Chondrocyte (in vitro differentiated cells): ENCODE data around the gene NDFIP1. TPM values are rescaled to one million over a fixed set of nuclear protein-coding genes. Genes with fewer than 3 reads are reported as not detected.
"Not testable (repeated sequence)": the region's sequence is repeated elsewhere in the genome, so short reads cannot be mapped to it uniquely, and the experiment has no call there.

ENCODE experiments used
- DNase-seq: peaks from one replicate; pipeline ENCODE4 v3.0.0; 2021; ENCODE audit warnings: mixed read lengths, low spot score
- H3K27ac Mint-ChIP-seq: one replicate; pipeline ENCODE4 v1.8.0; 2021; ENCODE audit warnings: mild to moderate bottlenecking, moderate library complexity, mixed read lengths; ENCODE audit not compliant: unreplicated experiment
- H3K27me3 Mint-ChIP-seq: 2 replicates; pipeline ENCODE4 v1.8.0; 2021; ENCODE audit warnings: low read depth, mixed read lengths
- H3K36me3 Mint-ChIP-seq: 2 replicates; pipeline ENCODE4 v1.8.0; 2021; ENCODE audit warnings: low read depth, mixed read lengths
- H3K4me1 Mint-ChIP-seq: 2 replicates; pipeline ENCODE4 v1.8.0; 2021; ENCODE audit warnings: low read depth, mild to moderate bottlenecking, mixed read lengths
- H3K4me3 Mint-ChIP-seq: one replicate; pipeline ENCODE4 v1.8.0; 2021; ENCODE audit warnings: mild to moderate bottlenecking, moderate library complexity, mixed read lengths; ENCODE audit not compliant: unreplicated experiment
- H3K9me3 Mint-ChIP-seq: 2 replicates; pipeline ENCODE4 v1.8.0; 2021; ENCODE audit warnings: low read depth, mixed read lengths
- total RNA-seq: library from RNA; stranded (reverse); gene quantifications from 3 replicates; pipeline ENCODE4 v1.2.1, GENCODE V29; 2021
- TF ChIP-seq, protein P1 (sequence below): fragments of 200-600 bp; sonication (generic); IDR thresholded peaks from 2 replicates; pipeline ENCODE4 v1.5.0; 2021; ENCODE audit warnings: antibody characterized with exemption, mild to moderate bottlenecking, moderate library complexity

NDFIP1 gene
- total RNA-seq, 1 donor from 2014 or later, result 64.2 TPM

DNA sequence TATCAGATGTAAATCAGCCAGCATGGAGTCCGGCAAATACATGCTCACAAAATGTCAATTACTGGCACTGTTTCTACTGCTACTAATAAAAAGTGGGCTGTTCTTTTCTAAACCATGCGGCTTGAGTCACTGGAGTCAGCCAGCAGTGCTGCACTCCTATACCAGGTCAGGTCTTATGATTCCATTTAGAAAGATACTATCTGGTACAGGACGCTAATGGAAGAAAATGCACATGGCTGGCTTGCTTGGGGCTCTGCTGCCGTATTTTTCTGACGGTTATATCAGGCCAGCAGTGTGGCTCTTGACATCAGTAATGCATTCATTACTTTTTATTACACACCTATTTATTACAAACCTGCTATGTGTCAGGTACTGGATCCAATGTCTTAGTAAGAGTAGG is 74.3 kb downstream of the NDFIP1 start:
- no peaks in the 10 kb centered on the region for H3K9me3 Mint-ChIP-seq
- TF ChIP-seq, protein P1, sequence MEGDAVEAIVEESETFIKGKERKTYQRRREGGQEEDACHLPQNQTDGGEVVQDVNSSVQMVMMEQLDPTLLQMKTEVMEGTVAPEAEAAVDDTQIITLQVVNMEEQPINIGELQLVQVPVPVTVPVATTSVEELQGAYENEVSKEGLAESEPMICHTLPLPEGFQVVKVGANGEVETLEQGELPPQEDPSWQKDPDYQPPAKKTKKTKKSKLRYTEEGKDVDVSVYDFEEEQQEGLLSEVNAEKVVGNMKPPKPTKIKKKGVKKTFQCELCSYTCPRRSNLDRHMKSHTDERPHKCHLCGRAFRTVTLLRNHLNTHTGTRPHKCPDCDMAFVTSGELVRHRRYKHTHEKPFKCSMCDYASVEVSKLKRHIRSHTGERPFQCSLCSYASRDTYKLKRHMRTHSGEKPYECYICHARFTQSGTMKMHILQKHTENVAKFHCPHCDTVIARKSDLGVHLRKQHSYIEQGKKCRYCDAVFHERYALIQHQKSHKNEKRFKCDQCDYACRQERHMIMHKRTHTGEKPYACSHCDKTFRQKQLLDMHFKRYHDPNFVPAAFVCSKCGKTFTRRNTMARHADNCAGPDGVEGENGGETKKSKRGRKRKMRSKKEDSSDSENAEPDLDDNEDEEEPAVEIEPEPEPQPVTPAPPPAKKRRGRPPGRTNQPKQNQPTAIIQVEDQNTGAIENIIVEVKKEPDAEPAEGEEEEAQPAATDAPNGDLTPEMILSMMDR, result no peak
- H3K36me3 Mint-ChIP-seq, result no peaks in the 10 kb centered on the region
- peaks cover 12% of the 10 kb centered on the region for H3K27me3 Mint-ChIP-seq
- no peaks in the 10 kb centered on the region for H3K4me1 Mint-ChIP-seq
- H3K27ac Mint-ChIP-seq, result no peak overlapping the region
- no peak for DNase-seq
- no peak overlapping the region for H3K4me3 Mint-ChIP-seq

DNA sequence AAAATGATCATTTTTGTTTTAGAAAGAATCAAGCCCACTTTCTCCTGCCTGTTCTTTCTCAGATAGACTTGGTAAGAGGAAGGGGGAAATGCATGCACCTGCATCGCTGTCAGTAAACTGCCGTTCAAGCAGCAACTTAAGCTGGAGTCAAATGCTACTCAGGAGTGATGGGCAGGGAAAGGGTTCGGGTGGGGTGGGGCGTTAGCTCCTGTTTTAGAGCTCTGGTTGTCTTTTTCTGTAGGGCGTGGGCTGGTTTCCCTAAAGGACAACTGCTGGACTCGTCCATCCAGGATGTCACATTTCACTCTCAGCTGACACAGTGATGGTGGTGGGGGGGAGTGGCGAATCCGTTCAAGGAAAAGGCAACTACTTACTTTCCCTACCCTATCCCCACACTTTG is 75.0 kb downstream of the NDFIP1 start:
- Mint-ChIP-seq H3K36me3 (no peaks in the 10 kb centered on the region), H3K9me3 (no peaks in the 10 kb centered on the region), H3K27me3 (peaks cover 11% of the 10 kb centered on the region), H3K4me1 (no peaks in the 10 kb centered on the region), H3K27ac (no peak overlapping the region), H3K4me3 (no peak overlapping the region)
- TF ChIP-seq, protein P1, result no peak
- DNase-seq, result no peak

DNA sequence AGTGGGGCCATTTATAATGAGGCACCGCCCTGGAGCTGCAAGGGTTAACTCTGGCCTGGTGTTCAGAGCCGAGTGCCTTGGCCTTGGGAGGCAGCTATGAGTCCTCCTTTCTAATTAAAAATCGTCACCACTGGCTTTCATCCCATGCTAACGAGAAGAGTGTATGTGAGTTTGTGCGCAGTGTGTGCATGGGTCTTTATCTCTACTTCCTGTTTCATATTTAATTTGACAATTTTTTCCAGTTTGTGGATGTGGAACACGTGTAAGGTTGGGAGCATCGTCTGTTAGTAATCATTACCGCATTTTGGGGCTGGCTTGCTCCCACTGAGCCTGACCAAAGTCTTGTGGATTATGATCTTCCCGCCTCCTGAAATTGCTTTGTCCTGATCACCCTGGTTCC is 76.4 kb downstream of the NDFIP1 start:
- H3K4me3 Mint-ChIP-seq, result no peak overlapping the region
- no peak for DNase-seq
- H3K4me1 Mint-ChIP-seq, result no peaks in the 10 kb centered on the region
- H3K9me3 Mint-ChIP-seq, result no peaks in the 10 kb centered on the region
- TF ChIP-seq, protein P1, result no peak
- peaks cover 12% of the 10 kb centered on the region for H3K27me3 Mint-ChIP-seq
- H3K27ac Mint-ChIP-seq, result no peak overlapping the region
- no peaks in the 10 kb centered on the region for H3K36me3 Mint-ChIP-seq

DNA sequence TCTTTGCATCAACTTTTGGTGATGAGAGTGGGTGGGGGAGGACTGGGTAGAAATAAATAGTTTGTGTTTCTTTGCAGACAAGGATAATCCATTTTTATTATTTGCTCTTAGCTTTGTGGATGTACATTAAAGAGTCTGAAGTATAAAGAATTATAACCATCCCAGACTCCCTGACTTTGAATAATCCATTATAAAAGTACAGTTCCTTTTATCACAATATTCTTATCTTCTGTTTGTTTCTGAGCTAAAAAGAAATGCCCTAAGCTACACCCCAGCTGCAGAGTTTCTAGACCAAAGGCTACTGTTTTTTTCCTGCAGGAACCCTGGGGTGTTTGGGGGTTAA is 77.9 kb downstream of the NDFIP1 start:
- Mint-ChIP-seq H3K27ac (no peak overlapping the region), H3K4me1 (no peaks in the 10 kb centered on the region), H3K27me3 (peaks cover 11% of the 10 kb centered on the region), H3K9me3 (no peaks in the 10 kb centered on the region), H3K36me3 (no peaks in the 10 kb centered on the region), H3K4me3 (no peak overlapping the region)
- DNase-seq, result no peak
- TF ChIP-seq, protein P1, result no peak

DNA sequence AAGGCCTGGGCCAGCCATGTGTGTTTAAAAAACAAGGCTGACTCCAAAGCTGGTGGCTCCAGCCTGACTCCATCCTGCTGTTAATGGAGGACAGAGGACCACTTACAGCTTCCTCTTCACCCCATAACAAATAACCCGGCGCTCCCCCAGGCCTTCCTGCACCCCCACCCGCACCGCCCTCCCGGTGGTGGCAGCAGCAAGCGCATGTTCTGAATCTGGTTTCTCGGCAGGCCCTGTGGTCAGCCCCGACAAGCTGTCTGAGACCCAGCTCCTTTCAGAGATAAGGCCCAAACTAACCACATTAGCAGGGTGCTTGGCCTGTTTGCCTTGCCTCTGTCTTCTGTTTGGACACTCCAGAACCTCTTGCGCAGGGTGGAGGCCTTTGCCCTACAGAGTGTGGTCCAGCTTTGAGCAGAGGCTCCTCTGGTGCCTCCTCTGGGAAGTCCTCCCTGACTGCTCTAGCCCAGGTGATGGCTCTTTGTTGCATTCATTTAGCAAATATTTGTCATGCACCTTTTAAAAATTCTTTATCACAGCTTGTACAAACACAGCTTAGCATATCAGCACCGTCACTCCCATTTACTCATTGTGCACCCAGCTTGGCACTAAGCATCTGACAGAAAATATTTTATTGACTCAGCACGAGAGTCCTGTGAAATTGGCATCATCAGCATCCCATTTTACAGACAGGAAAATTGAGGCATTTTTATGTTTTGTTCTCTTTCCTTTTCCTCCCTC is 78.4 kb downstream of the NDFIP1 start:
- Mint-ChIP-seq H3K4me3 (no peak overlapping the region), H3K27me3 (peaks cover 11% of the 10 kb centered on the region), H3K4me1 (no peaks in the 10 kb centered on the region), H3K9me3 (no peaks in the 10 kb centered on the region), H3K27ac (no peak overlapping the region), H3K36me3 (no peaks in the 10 kb centered on the region)
- no peak for DNase-seq
- TF ChIP-seq, protein P1, result no peak

DNA sequence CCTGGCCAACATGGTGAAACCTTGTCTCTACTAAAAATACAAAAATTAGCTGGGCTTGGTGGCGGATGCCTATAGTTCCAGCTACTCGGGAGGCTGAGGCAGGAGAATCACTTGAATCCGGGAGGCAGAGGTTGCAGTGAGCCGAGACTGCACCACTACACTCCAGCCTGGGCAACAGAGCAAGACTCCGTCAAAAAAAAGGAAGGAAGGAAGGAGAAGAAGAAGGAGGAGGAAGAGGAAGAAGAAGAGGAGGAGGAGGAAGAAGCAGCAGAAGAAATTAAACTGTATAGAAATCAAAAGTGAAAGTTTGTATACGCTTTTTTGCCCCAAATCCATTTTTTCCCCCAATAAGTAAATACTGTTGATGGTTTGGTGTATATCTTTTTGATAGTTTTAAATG is 80.1 kb downstream of the NDFIP1 start:
- not testable (repeated sequence) for H3K4me3 Mint-ChIP-seq, H3K4me1 Mint-ChIP-seq, H3K36me3 Mint-ChIP-seq, DNase-seq, H3K9me3 Mint-ChIP-seq, H3K27me3 Mint-ChIP-seq
- peak overlapping the region; percentile 41 for H3K27ac Mint-ChIP-seq
